ENCODE data around the gene SETD9. TPM values are rescaled to one million over a fixed set of nuclear protein-coding genes. Genes with fewer than 3 reads are reported as not detected.
A peak's percentile ranks its signal among the peaks of the same experiment; 100 is the strongest.

The SETD9 gene
- polyA plus RNA-seq, 10 donors: 2.3 to 14.7 (median 8.9) TPM

- DNase-seq: no peak
Measured at GRCh38 chr5:56919942-56920662, 10.7 kb downstream of the SETD9 start.

GRCh38 chr5:56922922-56923321, 13.5 kb downstream of the SETD9 start:
- DNase-seq: no peak

- no peak for DNase-seq
Measured at GRCh38 chr5:56934325-56934724, 24.9 kb downstream of the SETD9 start.

- no peak for DNase-seq
Measured at GRCh38 chr5:56938858-56939257, 29.5 kb downstream of the SETD9 start.

GRCh38 chr5:56941981-56942380, 32.6 kb downstream of the SETD9 start:
- DNase-seq: peak in 2 of 3 donors; percentile 7 to 15

- no peak for DNase-seq
Measured at GRCh38 chr5:56947052-56947451, 37.7 kb downstream of the SETD9 start.

- DNase-seq: peak; percentile 71 to 97 (median 93)
Measured at GRCh38 chr5:56950626-56951125, 41.3 kb downstream of the SETD9 start.

GRCh38 chr5:56951126-56951945, 41.9 kb downstream of the SETD9 start:
- peak; percentile 16 to 75 (median 40) for DNase-seq

- DNase-seq: peak; percentile 74 to 90 (median 78)
Measured at GRCh38 chr5:56951946-56952691, 42.7 kb downstream of the SETD9 start, which contains the start of gene MIER3. Gene MIER3, minus strand, starts transcription at chr5:56952123. Its CDS starts 21 bp downstream, at chr5:56952102.

- DNase-seq: no peak
Measured at GRCh38 chr5:56954262-56954661, 44.9 kb downstream of the SETD9 start.

GRCh38 chr5:56958595-56958994, 49.2 kb downstream of the SETD9 start:
- no peak for DNase-seq

GRCh38 chr5:56959326-56959725, 49.9 kb downstream of the SETD9 start:
- DNase-seq: no peak

- no peak for DNase-seq
Measured at GRCh38 chr5:56961746-56962145, 52.4 kb downstream of the SETD9 start.

- no peak for DNase-seq
Measured at GRCh38 chr5:56962286-56962685, 52.9 kb downstream of the SETD9 start.

- no peak for DNase-seq
Measured at GRCh38 chr5:56963246-56963645, 53.9 kb downstream of the SETD9 start.

GRCh38 chr5:56964173-56964572, 54.8 kb downstream of the SETD9 start:
- DNase-seq: no peak

Other genes with a start within 250 kb of the SETD9 start
- 10 to 100 TPM; 13.0 to 22.4 (median 17.3) TPM for gene MAP3K1, start 94.0 kb upstream of the SETD9 start, polyA plus RNA-seq (ENCODE audit: insufficient read length in 10 of 10)
- gene MIER3, start 42.5 kb downstream of the SETD9 start, polyA plus RNA-seq (ENCODE audit: insufficient read length in 10 of 10): 10 to 100 TPM; 17.9 to 28.5 (median 23.6) TPM